OCI-LY3 (cell line): ENCODE results near the gene PALLD.

Experiments
- H2AFZ ChIP-seq: fragments of 200-600, 300-600 bp; shearing (Covaris generic); 2 replicates; pipeline ENCODE4 v1.6.0; 2014; ENCODE audit warnings: antibody characterized with exemption, low read depth, low read length
- H3K27ac ChIP-seq: fragments of 200-600, 300-600 bp; sonication (generic); 2 replicates; pipeline ENCODE4 v1.5.1; 2014; ENCODE audit warnings: mild to moderate bottlenecking, low read length, moderate library complexity, mixed read lengths
- H3K27me3 ChIP-seq: fragments of 200-600, 300-600 bp; sonication (generic); 2 replicates; pipeline ENCODE4 v1.6.1; 2014; ENCODE audit warnings: low read depth, low read length, mixed read lengths
- H3K36me3 ChIP-seq: fragments of 200-600, 300-600 bp; sonication (generic); replicated peaks from 2 replicates; pipeline ENCODE3; 2014; ENCODE audit warnings: low read depth, low read length, mixed read lengths
- H3K4me1 ChIP-seq: fragments of 300-600, 200-600 bp; sonication (generic); 2 replicates; pipeline ENCODE4 v1.6.1; 2014; ENCODE audit warnings: low read length, mixed read lengths
- H3K4me2 ChIP-seq: fragments of 200-600, 300-600 bp; sonication (generic); 2 replicates; pipeline ENCODE4 v1.6.1; 2014; ENCODE audit warnings: low read length, mixed read lengths
- H3K4me3 ChIP-seq: fragments of 300-600, 200-600 bp; sonication (generic); 2 replicates; pipeline ENCODE4 v1.5.1; 2014; ENCODE audit warnings: antibody characterized with exemption, mild to moderate bottlenecking, low read length, moderate library complexity
- H3K79me2 ChIP-seq: fragments of 300-600, 200-600 bp; shearing (Covaris generic); 2 replicates; pipeline ENCODE4 v1.6.1; 2014; ENCODE audit warnings: mild to moderate bottlenecking, low read length, mixed read lengths
- H3K9ac ChIP-seq: fragments of 300-600, 200-600 bp; shearing (Covaris generic); 2 replicates; pipeline ENCODE4 v1.6.0; 2014; ENCODE audit warnings: mild to moderate bottlenecking, low read length, moderate library complexity
- H3K9me3 ChIP-seq: fragments of 200-600, 300-600 bp; shearing (Covaris generic); 2 replicates; pipeline ENCODE4 v1.6.1; 2014; ENCODE audit warnings: low read length, mixed read lengths; ENCODE audit not compliant: insufficient read depth
- H4K20me1 ChIP-seq: fragments of 200-600, 300-600 bp; sonication (generic); 2 replicates; pipeline ENCODE4 v1.6.1; 2016; ENCODE audit warnings: low read length, mixed read lengths; ENCODE audit not compliant: insufficient read depth
- CTCF ChIP-seq: fragments of 200-600, 300-600 bp; sonication (generic); IDR thresholded peaks from 2 replicates; pipeline ENCODE4 v1.5.1; 2014; ENCODE audit warnings: antibody characterized with exemption, low read length, low read depth
- EZH2phosphoT487 ChIP-seq: fragments of 200-600 bp; shearing (Covaris generic); IDR thresholded peaks from 2 replicates; pipeline ENCODE4 v1.6.1; 2018; ENCODE audit warnings: antibody characterized with exemption, mixed run types, low read depth

PALLD gene

GRCh38 chr4:168835880-168836454 lies 339.1 kb downstream of the PALLD start:
- H3K4me1 ChIP-seq, result peaks cover 14% of the 10 kb centered on the region
- H3K36me3 ChIP-seq, result peaks cover 4% of the 10 kb centered on the region
- no peak overlapping the region for H3K4me3 ChIP-seq
- H3K27me3 ChIP-seq, result 0 out of 2 replicates have a peak, but pooled peaks cover 4% of the 10 kb centered on the region
- peaks cover 12% of the 10 kb centered on the region; the same call in 1 of the 2 replicates for H4K20me1 ChIP-seq
- TF ChIP-seq EZH2phosphoT487 (no peak), CTCF (no peak)
- H3K79me2 ChIP-seq, result peaks cover 14% of the 10 kb centered on the region
- no peak overlapping the region for H3K4me2 ChIP-seq
- H3K27ac ChIP-seq, result no peak overlapping the region
- no peak overlapping the region for H3K9ac ChIP-seq
- H3K9me3 ChIP-seq, result no peaks in the 10 kb centered on the region
- H2AFZ ChIP-seq, result no peak overlapping the region

GRCh38 chr4:168836490-168836889 lies 339.6 kb downstream of the PALLD start:
- peaks cover 8% of the 10 kb centered on the region; the same call in 1 of the 2 replicates for H3K4me1 ChIP-seq
- H3K4me2 ChIP-seq, result no peak overlapping the region
- H4K20me1 ChIP-seq, result peaks cover 12% of the 10 kb centered on the region; the same call in 1 of the 2 replicates
- no peak overlapping the region for H2AFZ ChIP-seq
- no peaks in the 10 kb centered on the region for H3K9me3 ChIP-seq
- TF ChIP-seq CTCF (no peak), EZH2phosphoT487 (no peak)
- no peak overlapping the region for H3K9ac ChIP-seq
- peaks cover 4% of the 10 kb centered on the region for H3K36me3 ChIP-seq
- H3K79me2 ChIP-seq, result peaks cover 14% of the 10 kb centered on the region
- 0 out of 2 replicates have a peak, but pooled peaks cover 4% of the 10 kb centered on the region for H3K27me3 ChIP-seq
- H3K4me3 ChIP-seq, result no peak overlapping the region
- H3K27ac ChIP-seq, result no peak overlapping the region

GRCh38 chr4:168837922-168838321 lies 341.1 kb downstream of the PALLD start:
- peaks cover 4% of the 10 kb centered on the region for H3K36me3 ChIP-seq
- H4K20me1 ChIP-seq, result peaks cover 12% of the 10 kb centered on the region; the same call in 1 of the 2 replicates
- peaks cover 6% of the 10 kb centered on the region; the same call in 1 of the 2 replicates for H3K4me1 ChIP-seq
- peaks cover 7% of the 10 kb centered on the region for H3K79me2 ChIP-seq
- H3K9ac ChIP-seq, result no peak overlapping the region
- no peaks in the 10 kb centered on the region for H3K9me3 ChIP-seq
- H3K27ac ChIP-seq, result no peak overlapping the region
- H3K27me3 ChIP-seq, result 0 out of 2 replicates have a peak, but pooled peaks cover 2% of the 10 kb centered on the region
- H2AFZ ChIP-seq, result no peak overlapping the region
- H3K4me2 ChIP-seq, result no peak overlapping the region
- TF ChIP-seq CTCF, result no peak
- no peak for TF ChIP-seq EZH2phosphoT487
- H3K4me3 ChIP-seq, result no peak overlapping the region

GRCh38 chr4:168839758-168840391 lies 343.0 kb downstream of the PALLD start:
- Histone ChIP-seq H3K9ac (no peak overlapping the region), H3K4me1 (peaks cover 2% of the 10 kb centered on the region; the same call in 1 of the 2 replicates), H2AFZ (no peak overlapping the region), H3K79me2 (no peaks in the 10 kb centered on the region), H3K4me2 (no peak overlapping the region), H3K36me3 (peaks cover 4% of the 10 kb centered on the region), H3K4me3 (no peak overlapping the region), H3K9me3 (no peaks in the 10 kb centered on the region), H3K27me3 (no peaks in the 10 kb centered on the region), H4K20me1 (peaks cover 12% of the 10 kb centered on the region; the same call in 1 of the 2 replicates), H3K27ac (no peak overlapping the region)
- TF ChIP-seq EZH2phosphoT487, result no peak
- TF ChIP-seq CTCF, result no peak
